Activated naive CD4-positive, alpha-beta T cell treated with anti-CD3 and anti-CD28 coated beads, Interleukin-2, amount 50 U/mL, for 72 hours (primary cell): ENCODE measurements around the gene WIPI1. TPM values are rescaled to one million over a fixed set of nuclear protein-coding genes. Genes with fewer than 3 reads are reported as not detected.
"Not testable (repeated sequence)": the region's sequence is repeated elsewhere in the genome, so short reads cannot be mapped to it uniquely, and the experiment has no call there.

ENCODE experiments used
- ATAC-seq, 2 donors: fragments of 150-1000 bp; cut with Tn5 transposase; 2 replicates each; pipeline ENCODE4 v1.10.0; 2021; ENCODE audit warnings: mild to moderate bottlenecking in 2 of 2, moderate library complexity in 2 of 2
- DNase-seq, 2 donors: peaks; one replicate each; pipeline ENCODE4 v3.0.0; 2021 to 2022; ENCODE audit warnings: low spot score in 2 of 2
- H3K27ac Mint-ChIP-seq, 2 donors: one replicate each; pipeline ENCODE4 v1.8.0; 2022; ENCODE audit warnings: mild to moderate bottlenecking in 2 of 2, mixed read lengths in 2 of 2
- H3K36me3 Mint-ChIP-seq, 2 donors: one replicate each; pipeline ENCODE4 v1.8.0; 2022; ENCODE audit warnings: mixed read lengths in 2 of 2
- H3K9me3 Mint-ChIP-seq, 2 donors: one replicate each; pipeline ENCODE4 v1.8.0; 2022; ENCODE audit warnings: mixed read lengths in 2 of 2
- total RNA-seq, 2 donors: library from RNA; stranded (reverse); gene quantifications; one replicate each; pipeline ENCODE4 v1.2.3, GENCODE V29; 2022

The WIPI1 gene
- total RNA-seq, 2 donors from 2014 or later, result 15.2 to 22.0 TPM

DNA sequence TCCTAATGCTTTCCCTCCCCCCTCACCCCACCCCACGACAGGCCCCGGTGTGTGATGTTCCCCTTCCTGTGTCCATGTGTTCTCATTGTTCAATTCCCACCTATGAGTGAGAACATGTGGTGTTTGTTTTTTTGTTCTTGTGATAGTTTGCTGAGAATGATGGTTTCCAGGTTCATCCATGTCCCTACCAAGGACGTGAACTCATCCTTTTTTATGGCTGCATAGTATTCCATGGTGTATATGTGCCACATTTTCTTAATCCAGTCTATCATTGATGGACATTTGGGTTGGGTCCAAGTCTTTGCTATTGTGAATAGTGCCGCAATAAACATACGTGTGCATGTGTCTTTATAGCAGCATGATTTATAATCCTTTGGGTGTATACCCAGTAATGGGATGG lies 53.5 kb downstream of the WIPI1 start:
- H3K9me3 Mint-ChIP-seq, result peaks cover 12 to 26% of the 10 kb centered on the region in 2 donors
- DNase-seq, ATAC-seq, H3K27ac Mint-ChIP-seq: not testable (repeated sequence)
- peaks cover 21 to 22% of the 10 kb centered on the region in 2 donors for H3K36me3 Mint-ChIP-seq

DNA sequence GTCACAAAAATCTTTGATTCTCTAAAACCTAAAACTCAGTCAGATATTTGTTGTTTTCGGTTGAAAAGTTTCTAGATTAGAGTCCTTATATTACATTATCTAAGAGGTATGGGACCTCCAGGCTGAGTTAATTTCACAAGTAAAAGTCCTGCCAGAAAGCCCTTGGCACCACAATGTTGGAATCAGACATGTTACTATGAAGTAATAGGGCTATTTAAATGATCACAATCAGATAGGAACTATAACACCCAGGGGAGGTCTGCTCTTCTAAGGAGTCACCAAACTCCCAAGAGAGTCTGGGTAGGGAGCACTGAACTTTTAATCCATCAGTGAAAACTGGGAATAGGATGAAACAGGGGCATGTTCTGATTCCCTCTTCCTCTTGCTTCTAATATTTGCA lies 54.2 kb downstream of the WIPI1 start:
- H3K27ac Mint-ChIP-seq, result no peak overlapping the region
- H3K36me3 Mint-ChIP-seq, result peaks cover 21 to 22% of the 10 kb centered on the region in 2 donors
- H3K9me3 Mint-ChIP-seq, result peaks cover 12 to 26% of the 10 kb centered on the region in 2 donors
- no peak for DNase-seq
- no peak for ATAC-seq

GRCh38 chr17:68401288-68401687 lies 56.0 kb downstream of the WIPI1 start:
- DNase-seq (no peak), ATAC-seq (no peak)
- peak overlapping the region in 1 of 2 donors; percentile 60 for H3K27ac Mint-ChIP-seq
- H3K9me3 Mint-ChIP-seq, result peaks cover 3 to 12% of the 10 kb centered on the region in 2 donors
- peaks cover 6 to 13% of the 10 kb centered on the region in 2 donors for H3K36me3 Mint-ChIP-seq

- Mint-ChIP-seq H3K27ac (peak overlapping the region; percentile 74 to 81), H3K9me3 (peaks cover 0 to 8% of the 10 kb centered on the region in 2 donors), H3K36me3 (peaks cover 4 to 13% of the 10 kb centered on the region in 2 donors)
- no peak for DNase-seq
- ATAC-seq, result peak in 1 of 2 donors; percentile 2
These were observed 56.9 kb downstream of the WIPI1 start for GRCh38 chr17:68400404-68400735.

DNA sequence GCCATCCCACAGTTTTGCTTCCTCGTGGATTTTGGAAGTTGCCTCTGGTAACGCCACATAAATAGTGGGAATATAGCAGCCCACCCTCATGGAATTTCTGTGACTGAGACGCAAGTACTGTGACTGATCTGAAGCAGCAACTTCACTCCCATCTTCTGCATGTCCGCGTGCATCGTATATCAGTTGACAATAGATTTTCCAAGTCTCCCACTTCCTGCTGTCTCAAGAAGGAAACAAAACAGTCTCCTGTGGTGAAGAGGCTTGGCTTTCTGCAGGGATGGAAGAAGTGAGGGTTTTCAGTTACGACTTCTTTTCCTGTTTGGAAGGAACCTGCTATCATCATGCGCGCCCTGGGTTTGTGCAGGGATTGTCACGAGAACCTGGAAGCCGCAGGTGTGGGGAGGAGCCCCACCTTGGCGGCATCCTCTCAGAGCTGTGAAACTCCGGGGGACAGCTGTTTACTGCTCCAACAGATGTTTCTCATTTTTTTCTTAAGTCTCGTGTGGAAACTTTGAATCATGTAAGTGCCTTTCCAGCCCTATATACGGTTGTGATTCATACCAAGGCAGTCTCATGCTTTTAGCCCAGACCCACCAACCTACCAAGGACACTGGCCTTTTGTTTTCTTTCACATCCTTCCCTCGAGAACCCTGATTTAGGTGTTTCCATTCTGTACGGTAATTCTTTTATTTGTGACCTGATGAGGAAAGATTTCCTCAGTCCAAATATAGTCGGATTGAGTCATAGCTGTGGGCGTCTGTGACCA lies 57.5 kb downstream of the WIPI1 start:
- Mint-ChIP-seq H3K36me3 (peaks cover 8 to 12% of the 10 kb centered on the region in 2 donors), H3K9me3 (peaks cover under 1 to 9% of the 10 kb centered on the region in 2 donors), H3K27ac (peak overlapping the region; percentile 74 to 81)
- ATAC-seq, result peak; percentile 86 to 92
- peak in 1 of 2 donors; percentile 38 for DNase-seq

DNA sequence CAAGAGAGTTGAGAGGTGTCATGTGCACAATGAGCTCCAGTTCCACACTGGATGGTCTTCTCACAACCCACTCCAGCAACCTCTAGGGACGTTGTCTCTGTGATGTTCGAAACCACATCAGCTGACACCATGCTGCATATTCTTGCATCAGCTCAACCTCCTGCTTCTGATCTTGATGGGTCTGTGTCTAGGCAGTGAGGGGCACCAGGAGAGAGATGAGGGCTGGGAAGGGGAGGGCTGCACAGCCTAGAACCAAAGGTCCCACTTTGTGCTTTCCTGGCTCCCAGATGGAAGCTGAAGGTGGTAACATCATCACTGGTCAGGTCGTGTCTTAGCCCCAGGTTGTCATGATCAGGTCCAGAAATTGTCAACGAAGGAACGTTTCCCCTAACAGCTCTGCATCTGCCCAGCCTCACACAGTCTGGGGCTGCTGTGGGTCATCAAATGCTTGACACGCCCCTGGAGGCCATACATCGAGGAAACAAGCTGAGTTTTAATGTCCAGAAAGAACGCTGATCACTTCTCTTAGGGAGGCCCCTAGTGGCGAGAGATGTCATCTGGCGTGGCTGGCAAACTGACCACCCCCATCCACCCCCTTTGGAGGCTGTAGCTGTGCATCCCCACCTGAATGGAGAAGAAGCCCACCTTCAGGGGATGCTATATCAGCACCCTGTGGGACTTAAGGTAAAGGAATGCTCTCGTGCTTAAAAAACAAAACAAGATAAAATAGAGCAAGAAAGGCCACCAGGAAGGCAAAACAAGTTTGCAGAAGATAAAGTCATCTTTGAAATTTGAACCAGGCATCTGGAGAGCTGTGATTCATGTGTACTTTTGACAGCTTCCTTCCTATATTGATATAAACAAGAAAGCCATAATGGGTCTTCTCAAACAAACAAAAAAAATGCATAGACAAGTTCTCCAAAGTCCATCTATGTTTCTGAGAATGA lies 58.3 kb downstream of the WIPI1 start:
- DNase-seq (peak in 1 of 2 donors; percentile 19), ATAC-seq (peak; percentile 33 to 57)
- H3K27ac Mint-ChIP-seq, result peak overlapping the region; percentile 32 to 81
- H3K36me3 Mint-ChIP-seq, result peaks cover 8 to 9% of the 10 kb centered on the region in 2 donors
- peaks cover 3 to 6% of the 10 kb centered on the region in 2 donors for H3K9me3 Mint-ChIP-seq

- ATAC-seq, result no peak
- Mint-ChIP-seq H3K9me3 (peaks cover 3 to 5% of the 10 kb centered on the region in 2 donors), H3K36me3 (peaks cover 7 to 8% of the 10 kb centered on the region in 2 donors), H3K27ac (no peak overlapping the region)
- DNase-seq, result no peak
These were observed 60.2 kb downstream of the WIPI1 start for GRCh38 chr17:68397108-68397536.

GRCh38 chr17:68396226-68397107 lies 60.8 kb downstream of the WIPI1 start:
- Mint-ChIP-seq H3K36me3 (peaks cover 7 to 8% of the 10 kb centered on the region in 2 donors), H3K9me3 (peaks cover 3 to 5% of the 10 kb centered on the region in 2 donors), H3K27ac (no peak overlapping the region)
- ATAC-seq, result no peak
- DNase-seq, result no peak

- Mint-ChIP-seq H3K36me3 (peaks cover 7 to 8% of the 10 kb centered on the region in 2 donors), H3K9me3 (peaks cover 3 to 5% of the 10 kb centered on the region in 2 donors), H3K27ac (no peak overlapping the region)
- DNase-seq, result no peak
- ATAC-seq, result no peak
These were observed 62.5 kb downstream of the WIPI1 start for GRCh38 chr17:68394608-68395331.

- Mint-ChIP-seq H3K36me3 (peaks cover 7 to 8% of the 10 kb centered on the region in 2 donors), H3K27ac (no peak overlapping the region), H3K9me3 (peaks cover 3 to 5% of the 10 kb centered on the region in 2 donors)
- DNase-seq, result no peak
- ATAC-seq, result no peak
These were observed 65.6 kb downstream of the WIPI1 start for GRCh38 chr17:68391561-68392268.

GRCh38 chr17:68390888-68391545 lies 66.3 kb downstream of the WIPI1 start:
- Mint-ChIP-seq H3K27ac (no peak overlapping the region), H3K9me3 (peaks cover 3 to 5% of the 10 kb centered on the region in 2 donors), H3K36me3 (peaks cover 7 to 8% of the 10 kb centered on the region in 2 donors)
- DNase-seq (no peak), ATAC-seq (no peak)

DNA sequence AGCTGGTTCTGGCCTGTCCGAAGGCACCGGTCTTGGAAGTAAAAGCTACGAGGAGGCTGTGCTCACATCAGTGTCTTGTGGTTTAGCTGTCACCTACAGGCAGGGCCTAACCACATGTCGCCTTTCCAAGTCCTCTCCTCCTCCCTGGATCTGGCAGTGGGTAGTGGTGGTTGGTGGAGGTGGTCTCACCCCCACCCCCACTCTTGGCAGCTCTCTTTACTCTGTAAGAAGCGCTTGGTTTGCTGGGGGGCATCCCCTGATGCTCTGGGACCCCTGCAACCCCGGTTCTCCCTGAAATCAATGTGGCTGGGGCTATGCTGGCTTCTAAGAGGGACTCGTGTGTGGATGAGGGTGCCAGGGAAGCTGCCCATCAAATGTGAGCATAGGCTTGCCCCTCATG lies 68.3 kb downstream of the WIPI1 start:
- Mint-ChIP-seq H3K27ac (no peak overlapping the region), H3K36me3 (no peaks in the 10 kb centered on the region), H3K9me3 (no peaks in the 10 kb centered on the region)
- DNase-seq, result no peak
- ATAC-seq, result no peak

DNA sequence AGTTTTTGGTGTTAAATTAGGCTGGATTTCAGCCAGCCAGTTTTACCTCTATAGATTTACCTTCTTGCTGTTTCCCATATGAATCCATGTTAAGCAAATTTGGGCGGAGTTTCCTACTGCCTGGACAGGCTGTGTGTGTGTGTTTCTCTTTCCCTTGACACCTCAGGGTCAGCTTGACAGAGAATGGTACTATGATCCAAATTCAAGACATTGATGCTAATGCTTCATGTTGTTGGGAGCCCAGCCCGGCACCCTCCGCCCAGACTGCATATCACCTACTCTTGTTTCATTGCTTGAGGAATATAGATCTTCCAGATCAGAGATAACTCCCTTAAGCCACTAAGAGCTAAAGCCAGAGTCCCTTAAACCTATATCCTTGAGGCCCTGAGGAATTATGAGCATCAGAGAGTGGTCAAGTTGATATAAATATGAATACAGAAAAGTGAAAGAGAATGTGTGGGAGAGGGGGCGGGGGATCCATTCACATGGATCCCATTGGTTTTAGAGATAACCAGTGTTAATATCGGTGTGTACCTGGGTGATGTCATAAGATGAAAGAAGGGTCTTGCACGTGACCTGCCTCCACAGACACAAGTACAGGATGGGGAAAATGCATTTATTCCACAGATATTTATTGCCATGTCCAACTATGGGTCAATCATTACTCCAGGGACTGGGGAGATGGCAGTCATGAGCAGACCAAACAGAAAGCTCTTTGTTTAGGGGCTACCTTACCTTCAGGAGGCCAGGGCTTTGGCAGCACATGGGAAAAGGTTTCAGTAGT lies 69.7 kb downstream of the WIPI1 start:
- DNase-seq, result no peak
- H3K9me3 Mint-ChIP-seq, result no peaks in the 10 kb centered on the region

More for the DNA sequence above, 69.7 kb downstream of the WIPI1 start:
- no peak overlapping the region for H3K27ac Mint-ChIP-seq
- no peaks in the 10 kb centered on the region for H3K36me3 Mint-ChIP-seq
- ATAC-seq, result no peak
